ENCODE measurements around the gene CDIPT. TPM values are rescaled to one million over a fixed set of nuclear protein-coding genes. Genes with fewer than 3 reads are reported as not detected.
A peak's percentile ranks its signal among the peaks of the same experiment; 100 is the strongest.

CDIPT gene
- total RNA-seq, 1 donor from 2014 or later: 63.0 TPM

DNA sequence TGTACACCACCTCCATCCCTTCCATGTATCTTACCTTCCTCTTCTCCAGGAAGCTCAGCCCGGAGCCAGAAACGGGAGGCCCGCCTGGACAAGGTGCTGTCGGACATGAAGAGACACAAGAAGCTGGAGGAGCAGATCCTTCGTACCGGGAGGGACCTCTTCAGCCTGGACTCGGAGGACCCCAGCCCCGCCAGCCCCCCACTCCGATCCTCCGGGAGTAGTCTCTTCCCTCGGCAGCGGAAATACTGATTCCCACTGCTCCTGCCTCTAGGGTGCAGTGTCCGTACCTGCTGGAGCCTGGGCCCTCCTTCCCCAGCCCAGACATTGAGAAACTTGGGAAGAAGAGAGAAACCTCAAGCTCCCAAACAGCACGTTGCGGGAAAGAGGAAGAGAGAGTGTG, 43.5 kb downstream of the CDIPT start:
- no peak for DNase-seq
- no peak for ATAC-seq (ENCODE audit: poor library complexity)
- intact Hi-C loops (cut with DNase I): loop anchor here (10.0 kb wide), 1 partner anchor 175 kb away; the partner anchor contains the start of genes HIRIP3 and INO80E

GRCh38 chr16:29818082-29818481, 44.9 kb downstream of the CDIPT start:
- DNase-seq (no peak), ATAC-seq (ENCODE audit: poor library complexity) (no peak)
- intact Hi-C loops (cut with DNase I): loop anchor here (10.0 kb wide), 1 partner anchor 177 kb away; the partner anchor contains the start of genes HIRIP3 and INO80E

- intact Hi-C loops (cut with DNase I): loop anchor here (10.0 kb wide), 1 partner anchor 178 kb away; the partner anchor contains the start of genes HIRIP3 and INO80E
- DNase-seq: peak; percentile 82
- ATAC-seq (ENCODE audit: poor library complexity): peak; percentile 54
These were observed 46.2 kb downstream of the CDIPT start for GRCh38 chr16:29816694-29817441.

- ATAC-seq (ENCODE audit: poor library complexity) (peak; percentile 82), DNase-seq (peak; percentile 99)
- intact Hi-C loops (cut with DNase I): loop anchor here (10.0 kb wide), 1 partner anchor 179 kb away; the partner anchor contains the start of genes HIRIP3 and INO80E
These were observed 47.0 kb downstream of the CDIPT start, which contains the start of gene PAGR1 for GRCh38 chr16:29815793-29816693. TSS of gene PAGR1 (plus strand) at chr16:29816152. CDS start at chr16:29816526, 374 bp downstream.

- ATAC-seq (ENCODE audit: poor library complexity): no peak
- DNase-seq: peak; percentile 68
- intact Hi-C loops (cut with DNase I): loop anchor here (10.0 kb wide), 1 partner anchor 180 kb away; the partner anchor contains the start of genes HIRIP3 and INO80E
These were observed 47.8 kb downstream of the CDIPT start for GRCh38 chr16:29815032-29815721.

- intact Hi-C loops (cut with DNase I): loop anchor here (10.0 kb wide), 1 partner anchor 180 kb away; the partner anchor contains the start of genes HIRIP3 and INO80E
- no peak for ATAC-seq (ENCODE audit: poor library complexity)
- DNase-seq: no peak
These were observed 48.4 kb downstream of the CDIPT start for GRCh38 chr16:29814592-29814991.

DNA sequence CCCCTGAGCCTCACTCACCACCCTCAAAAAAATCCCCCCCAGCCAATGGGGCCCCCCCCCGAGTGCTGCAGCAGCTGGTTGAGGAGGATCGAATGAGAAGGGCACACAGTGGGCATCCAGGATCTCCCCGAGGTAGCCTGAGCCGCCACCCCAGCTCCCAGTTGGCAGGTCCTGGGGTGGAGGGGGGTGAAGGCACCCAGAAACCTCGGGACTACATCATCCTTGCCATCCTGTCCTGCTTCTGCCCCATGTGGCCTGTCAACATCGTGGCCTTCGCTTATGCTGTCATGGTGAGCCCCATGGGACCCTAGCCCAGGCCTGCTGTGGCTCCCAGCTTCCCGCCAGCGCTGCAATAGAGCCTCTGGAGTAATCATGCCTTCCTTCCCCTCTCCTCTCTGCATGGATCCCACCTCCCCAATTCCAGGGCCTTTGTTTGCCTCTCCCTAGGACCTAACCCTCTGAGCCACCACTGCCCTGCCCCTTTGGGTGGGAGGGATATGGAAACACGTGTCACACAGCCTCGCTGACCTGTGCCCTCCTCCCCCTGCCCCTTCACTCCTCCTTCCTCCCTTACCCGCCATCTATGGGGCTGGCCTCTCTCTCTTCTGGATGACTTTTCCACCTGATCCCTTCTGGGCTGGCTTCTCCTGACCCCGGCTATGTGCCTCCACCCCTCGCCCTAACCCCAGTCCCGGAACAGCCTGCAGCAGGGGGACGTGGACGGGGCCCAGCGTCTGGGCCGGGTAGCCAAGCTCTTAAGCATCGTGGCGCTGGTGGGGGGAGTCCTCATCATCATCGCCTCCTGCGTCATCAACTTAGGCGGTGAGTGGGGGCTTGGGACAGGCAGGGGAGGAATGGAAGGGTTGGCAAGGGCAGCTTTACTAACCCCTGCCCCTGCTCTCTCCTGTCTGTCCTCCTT, 49.1 kb downstream of the CDIPT start:
- intact Hi-C loops (cut with DNase I): loop anchor here (10.0 kb wide), 1 partner anchor 181 kb away; the partner anchor contains the start of genes HIRIP3 and INO80E
- DNase-seq (no peak), ATAC-seq (ENCODE audit: poor library complexity) (no peak)

DNA sequence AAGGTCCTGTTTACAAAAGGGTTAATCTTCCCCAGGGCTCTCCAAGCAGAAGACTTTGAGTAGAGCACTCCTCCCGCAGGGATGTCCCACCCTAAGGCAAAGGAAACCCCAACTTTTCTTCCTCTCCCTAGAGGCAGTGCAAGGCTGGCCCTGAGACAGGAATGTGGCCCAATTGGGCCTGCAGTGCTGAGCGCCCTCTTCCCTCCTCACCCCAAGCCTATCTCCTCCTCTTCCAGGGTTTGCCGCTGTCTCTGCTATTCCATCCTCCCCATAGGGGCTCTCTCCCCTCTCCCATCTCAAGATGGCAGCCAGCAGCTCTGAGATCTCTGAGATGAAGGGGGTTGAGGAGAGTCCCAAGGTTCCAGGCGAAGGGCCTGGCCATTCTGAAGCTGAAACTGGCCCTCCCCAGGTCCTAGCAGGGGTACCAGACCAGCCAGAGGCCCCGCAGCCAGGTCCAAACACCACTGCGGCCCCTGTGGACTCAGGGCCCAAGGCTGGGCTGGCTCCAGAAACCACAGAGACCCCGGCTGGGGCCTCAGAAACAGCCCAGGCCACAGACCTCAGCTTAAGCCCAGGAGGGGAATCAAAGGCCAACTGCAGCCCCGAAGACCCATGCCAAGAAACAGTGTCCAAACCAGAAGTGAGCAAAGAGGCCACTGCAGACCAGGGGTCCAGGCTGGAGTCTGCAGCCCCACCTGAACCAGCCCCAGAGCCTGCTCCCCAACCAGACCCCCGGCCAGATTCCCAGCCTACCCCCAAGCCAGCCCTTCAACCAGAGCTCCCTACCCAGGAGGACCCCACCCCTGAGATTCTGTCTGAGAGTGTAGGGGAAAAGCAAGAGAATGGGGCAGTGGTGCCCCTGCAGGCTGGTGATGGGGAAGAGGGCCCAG, 50.0 kb downstream of the CDIPT start:
- DNase-seq: peak; percentile 27
- ATAC-seq (ENCODE audit: poor library complexity): no peak
- intact Hi-C loops (cut with DNase I): loop anchor here (10.0 kb wide), 1 partner anchor 182 kb away; the partner anchor contains the start of genes HIRIP3 and INO80E

DNA sequence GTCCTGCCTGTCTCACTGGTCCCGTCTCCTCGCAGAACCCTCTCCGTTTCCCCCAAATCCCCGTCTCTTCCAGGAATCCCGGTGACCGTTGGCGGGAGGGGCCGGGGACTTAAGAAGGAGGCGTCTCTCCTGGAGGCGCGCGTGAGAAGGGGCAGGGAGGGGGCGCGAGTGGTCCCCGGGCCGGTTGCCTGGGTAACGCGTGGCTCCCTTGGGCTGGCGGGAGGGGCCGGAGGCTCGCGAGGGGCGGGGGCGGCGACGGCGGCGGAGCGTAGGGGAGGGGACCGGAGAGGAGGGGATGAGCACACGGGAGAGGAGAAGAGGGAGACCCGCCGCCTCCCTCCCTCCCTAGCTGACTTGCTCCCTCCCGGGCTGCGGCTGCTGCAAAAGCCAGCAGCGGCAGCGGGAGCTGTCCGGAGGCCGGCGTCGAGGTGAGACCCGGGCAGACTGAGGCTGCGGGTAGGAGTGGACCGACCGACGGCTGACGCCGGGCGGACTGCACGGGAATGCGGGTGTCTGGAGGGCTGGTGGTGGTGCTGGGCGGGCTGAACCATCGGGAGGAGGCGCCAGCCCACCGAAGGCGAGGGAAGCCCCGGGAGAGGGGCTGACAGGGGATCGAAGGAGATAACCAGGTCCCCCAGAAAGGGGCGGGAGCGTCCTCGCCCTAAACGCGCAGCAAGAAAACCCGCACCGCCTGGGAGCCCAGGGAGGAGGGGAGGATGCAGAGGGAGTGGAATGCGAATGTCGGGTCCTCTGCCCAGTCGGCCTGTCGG, 50.9 kb downstream of the CDIPT start, which contains the start of gene PRRT2:
PRRT2 (plus strand) TSS at position 298 of the 770 bp plus-strand sequence. CDS start 862 bp downstream, outside the sequence.
- DNase-seq (peak; percentile 75), ATAC-seq (ENCODE audit: poor library complexity) (peak; percentile 2)
- intact Hi-C loops (cut with DNase I): loop anchor here (10.0 kb wide), 1 partner anchor 183 kb away; the partner anchor contains the start of genes HIRIP3 and INO80E

GRCh38 chr16:29811170-29811895, 51.7 kb downstream of the CDIPT start:
- DNase-seq: peak; percentile 98
- intact Hi-C loops (cut with DNase I): loop anchor here (10.0 kb wide), 1 partner anchor 183 kb away; the partner anchor contains the start of genes HIRIP3 and INO80E
- peak; percentile 73 for ATAC-seq (ENCODE audit: poor library complexity)

GRCh38 chr16:29810699-29811169, 52.3 kb downstream of the CDIPT start:
- ATAC-seq (ENCODE audit: poor library complexity): no peak
- no peak for DNase-seq

GRCh38 chr16:29809850-29810698, 53.0 kb downstream of the CDIPT start:
- intact Hi-C loops (cut with DNase I): loop anchor here (10.0 kb wide), 2 partner anchors 185 to 1115 kb away; partner anchors contain the start of genes FBXL19, HIRIP3 and INO80E
- ATAC-seq (ENCODE audit: poor library complexity): no peak
- no peak for DNase-seq

More at GRCh38 chr16:29810699-29811169, 52.3 kb downstream of the CDIPT start:
- intact Hi-C loops (cut with DNase I): loop anchor here (10.0 kb wide), 1 partner anchor 184 kb away; the partner anchor contains the start of genes HIRIP3 and INO80E

DNA sequence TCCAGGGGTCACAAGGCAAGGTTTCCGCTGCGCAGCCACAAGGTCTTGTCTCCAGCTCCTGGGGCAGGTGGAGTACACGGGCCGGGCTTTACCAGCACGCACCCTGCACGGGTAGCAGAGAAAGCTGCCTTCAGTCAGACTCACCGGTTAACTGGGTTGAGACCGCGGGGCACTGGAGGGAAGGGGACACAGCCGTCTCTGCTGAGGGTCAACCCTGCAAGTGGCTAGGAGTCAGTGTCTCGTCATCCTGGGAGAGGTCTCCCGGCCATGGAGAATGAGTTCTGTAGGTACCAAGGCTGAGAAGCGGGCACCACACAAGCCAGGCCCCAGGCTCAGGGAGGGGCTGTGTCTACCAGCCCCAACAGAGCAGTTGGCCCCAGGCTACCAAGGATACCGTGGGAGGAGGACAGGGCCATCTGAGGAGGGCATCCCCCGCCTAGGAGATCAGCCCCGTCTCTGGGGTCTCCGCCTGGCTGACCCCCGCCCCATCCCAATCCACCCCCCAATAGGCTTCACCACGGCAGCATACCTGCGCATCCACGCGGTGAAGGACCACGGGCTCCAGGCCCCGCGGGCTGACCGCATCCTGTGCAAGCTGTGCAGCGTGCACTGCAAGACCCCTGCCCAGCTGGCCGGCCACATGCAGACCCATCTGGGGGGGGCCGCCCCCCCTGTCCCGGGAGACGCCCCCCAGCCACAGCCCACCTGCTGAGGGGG, 53.8 kb downstream of the CDIPT start:
- intact Hi-C loops (cut with DNase I): loop anchor here (10.0 kb wide), 1 partner anchor 1116 kb away; the partner anchor contains the start of gene FBXL19
- DNase-seq (no peak), ATAC-seq (ENCODE audit: poor library complexity) (no peak)
